Loucy (cell line): Measurements from ENCODE around the gene LTBP2.
A peak's percentile ranks its signal among the peaks of the same experiment; 100 is the strongest.

ENCODE experiments used
- H2AFZ ChIP-seq: fragments of 200-600 bp; sonication (generic); 2 replicates; pipeline ENCODE4 v1.6.0; 2016; ENCODE audit warnings: antibody characterized with exemption, mild to moderate bottlenecking, low read length, moderate library complexity
- H3F3A ChIP-seq: fragments of 200-600 bp; 2 replicates; pipeline ENCODE4 v1.6.0; 2016; ENCODE audit warnings: antibody characterized with exemption, low read depth, mild to moderate bottlenecking
- H3K27me3 ChIP-seq: fragments of 200-600 bp; sonication (generic); 2 replicates; pipeline ENCODE4 v1.6.1; 2014; ENCODE audit warnings: low read length, mild to moderate bottlenecking; ENCODE audit not compliant: insufficient read depth, poor library complexity, severe bottlenecking
- H3K36me3 ChIP-seq: fragments of 200-600 bp; sonication (generic); 2 replicates; pipeline ENCODE4 v1.6.1; 2016; ENCODE audit warnings: low read length; ENCODE audit not compliant: insufficient read depth
- H3K4me1 ChIP-seq: fragments of 200-600 bp; sonication (generic); 2 replicates; pipeline ENCODE4 v1.5.1; 2014; ENCODE audit warnings: low read length, mild to moderate bottlenecking; ENCODE audit not compliant: insufficient read depth, poor library complexity, severe bottlenecking
- H3K4me2 ChIP-seq: fragments of 200-600 bp; sonication (generic); 2 replicates; pipeline ENCODE4 v1.6.0; 2014; ENCODE audit warnings: antibody characterized with exemption, low read length, low read depth, mild to moderate bottlenecking; ENCODE audit not compliant: poor library complexity, severe bottlenecking
- H3K4me3 ChIP-seq: fragments of 200-600 bp; sonication (generic); 2 replicates; pipeline ENCODE4 v1.5.1; 2014; ENCODE audit warnings: low read length, mild to moderate bottlenecking, mixed read lengths; ENCODE audit not compliant: poor library complexity, severe bottlenecking
- H3K79me2 ChIP-seq: fragments of 200-600 bp; sonication (generic); 2 replicates; pipeline ENCODE4 v1.6.1; 2014; ENCODE audit warnings: low read length; ENCODE audit not compliant: insufficient read depth
- H3K9ac ChIP-seq: fragments of 200-600 bp; sonication (generic); 2 replicates; pipeline ENCODE4 v1.6.0; 2014; ENCODE audit warnings: mild to moderate bottlenecking, low read depth, low read length, moderate library complexity; ENCODE audit not compliant: poor library complexity, severe bottlenecking
- H3K9me2 ChIP-seq: fragments of 200-600 bp; sonication (generic); replicated peaks from 2 replicates; pipeline ENCODE4 v1.6.1; 2016; ENCODE audit warnings: low read depth, low read length, mixed read lengths
- H3K9me3 ChIP-seq: fragments of 200-600 bp; sonication (generic); 2 replicates; pipeline ENCODE4 v1.6.1; 2014; ENCODE audit warnings: mild to moderate bottlenecking, antibody characterized with exemption, low read length, low read depth; ENCODE audit not compliant: insufficient read depth
- H4K20me1 ChIP-seq: fragments of 200-600 bp; sonication (generic); 2 replicates; pipeline ENCODE4 v1.6.0; 2014; ENCODE audit warnings: antibody characterized with exemption, low read length, mild to moderate bottlenecking; ENCODE audit not compliant: insufficient read depth, poor library complexity, severe bottlenecking
- CTCF ChIP-seq: fragments of 200-600 bp; sonication (generic); conservative IDR thresholded peaks from 2 replicates; pipeline ENCODE4 v1.5.1; 2014; ENCODE audit warnings: mild to moderate bottlenecking, antibody characterized with exemption, low read length
- EZH2phosphoT487 ChIP-seq: fragments of 200-600 bp; IDR thresholded peaks from 2 replicates; pipeline ENCODE4 v1.6.1; 2018; ENCODE audit warnings: antibody characterized with exemption, mild to moderate bottlenecking, moderate library complexity, borderline replicate concordance

The LTBP2 gene

GRCh38 chr14:74459976-74460375, 152.1 kb downstream of the LTBP2 start:
- Histone ChIP-seq H3K9me3 (no peaks in the 10 kb centered on the region), H3K9me2 (no peaks in the 10 kb centered on the region), H3K4me1 (no peaks in the 10 kb centered on the region), H3K4me3 (no peak overlapping the region), H3F3A (no peaks in the 10 kb centered on the region), H3K27me3 (no peaks in the 10 kb centered on the region), H3K79me2 (no peaks in the 10 kb centered on the region), H3K36me3 (no peaks in the 10 kb centered on the region), H4K20me1 (no peaks in the 10 kb centered on the region), H2AFZ (no peak overlapping the region; the same call in 1 of the 2 replicates), H3K4me2 (no peak overlapping the region), H3K9ac (no peak overlapping the region)
- no peak for TF ChIP-seq CTCF
- no peak for TF ChIP-seq EZH2phosphoT487

GRCh38 chr14:74459289-74459946, 152.6 kb downstream of the LTBP2 start:
- H3K9me3 ChIP-seq, result no peaks in the 10 kb centered on the region
- H3K4me1 ChIP-seq, result no peaks in the 10 kb centered on the region
- no peaks in the 10 kb centered on the region for H3K27me3 ChIP-seq
- H3K4me2 ChIP-seq, result no peak overlapping the region
- H3K79me2 ChIP-seq, result no peaks in the 10 kb centered on the region
- H4K20me1 ChIP-seq, result no peaks in the 10 kb centered on the region
- no peaks in the 10 kb centered on the region for H3K9me2 ChIP-seq
- H3K4me3 ChIP-seq, result no peak overlapping the region
- no peak overlapping the region; the same call in 1 of the 2 replicates for H2AFZ ChIP-seq
- no peaks in the 10 kb centered on the region for H3F3A ChIP-seq
- H3K36me3 ChIP-seq, result no peaks in the 10 kb centered on the region
- no peak overlapping the region for H3K9ac ChIP-seq
- TF ChIP-seq EZH2phosphoT487, result no peak
- TF ChIP-seq CTCF, result peak; percentile 79

GRCh38 chr14:74457565-74457895, 154.5 kb downstream of the LTBP2 start:
- TF ChIP-seq EZH2phosphoT487 (no peak), CTCF (no peak)
- Histone ChIP-seq H2AFZ (no peak overlapping the region), H3K36me3 (no peaks in the 10 kb centered on the region), H3K4me1 (no peaks in the 10 kb centered on the region), H3K27me3 (no peaks in the 10 kb centered on the region), H3F3A (no peaks in the 10 kb centered on the region), H3K4me3 (no peak overlapping the region), H3K9me3 (no peaks in the 10 kb centered on the region), H3K9ac (no peak overlapping the region), H3K9me2 (no peaks in the 10 kb centered on the region), H3K79me2 (no peaks in the 10 kb centered on the region), H4K20me1 (no peaks in the 10 kb centered on the region), H3K4me2 (no peak overlapping the region)
